ENCODE results near the gene USP12.

DNA sequence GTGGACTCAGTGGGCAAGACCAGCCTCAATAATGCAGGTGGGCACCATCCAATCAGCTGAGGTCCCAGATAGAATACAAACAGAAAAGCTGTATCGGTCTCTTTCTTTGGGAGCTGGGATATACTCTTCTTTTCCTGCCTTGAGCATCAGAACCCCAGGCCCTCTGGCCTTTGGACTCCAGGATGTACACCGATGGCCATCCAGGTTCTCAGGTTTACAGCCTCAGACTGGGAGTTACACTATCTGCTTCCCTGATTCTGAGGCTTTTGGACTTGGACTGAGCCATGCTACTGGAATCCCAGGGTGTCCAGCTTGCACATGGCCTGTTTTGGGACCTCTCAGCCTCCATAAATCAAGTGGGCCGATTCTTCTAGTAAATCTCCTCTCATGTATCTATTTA is 27.6 kb upstream of the USP12 start:
- TF ChIP-seq POLR2A (IDR thresholded peaks at IDR 0.05): no peak
- TF ChIP-seq, protein P1, sequence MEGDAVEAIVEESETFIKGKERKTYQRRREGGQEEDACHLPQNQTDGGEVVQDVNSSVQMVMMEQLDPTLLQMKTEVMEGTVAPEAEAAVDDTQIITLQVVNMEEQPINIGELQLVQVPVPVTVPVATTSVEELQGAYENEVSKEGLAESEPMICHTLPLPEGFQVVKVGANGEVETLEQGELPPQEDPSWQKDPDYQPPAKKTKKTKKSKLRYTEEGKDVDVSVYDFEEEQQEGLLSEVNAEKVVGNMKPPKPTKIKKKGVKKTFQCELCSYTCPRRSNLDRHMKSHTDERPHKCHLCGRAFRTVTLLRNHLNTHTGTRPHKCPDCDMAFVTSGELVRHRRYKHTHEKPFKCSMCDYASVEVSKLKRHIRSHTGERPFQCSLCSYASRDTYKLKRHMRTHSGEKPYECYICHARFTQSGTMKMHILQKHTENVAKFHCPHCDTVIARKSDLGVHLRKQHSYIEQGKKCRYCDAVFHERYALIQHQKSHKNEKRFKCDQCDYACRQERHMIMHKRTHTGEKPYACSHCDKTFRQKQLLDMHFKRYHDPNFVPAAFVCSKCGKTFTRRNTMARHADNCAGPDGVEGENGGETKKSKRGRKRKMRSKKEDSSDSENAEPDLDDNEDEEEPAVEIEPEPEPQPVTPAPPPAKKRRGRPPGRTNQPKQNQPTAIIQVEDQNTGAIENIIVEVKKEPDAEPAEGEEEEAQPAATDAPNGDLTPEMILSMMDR (IDR thresholded peaks at IDR 0.05): no peak

All from esophagus squamous epithelium (tissue), 4 donors.